Sciatic nerve (tissue), 2 donors: ENCODE measurements around the gene CTNNA3. TPM values are rescaled to one million over a fixed set of nuclear protein-coding genes. Genes with fewer than 3 reads are reported as not detected.
A peak's percentile ranks its signal among the peaks of the same experiment; 100 is the strongest.
"Not testable (repeated sequence)": the region's sequence is repeated elsewhere in the genome, so short reads cannot be mapped to it uniquely, and the experiment has no call there.

Experiments
- ATAC-seq: fragments of 200-7000 bp; cut with Tn5 transposase; one replicate; pipeline ENCODE4 v1.9.1; 2020; ENCODE audit warnings: mild to moderate bottlenecking, moderate library complexity
- DNase-seq: peaks from one replicate; pipeline ENCODE4 v3.0.0-alpha.2; 2020; ENCODE audit warnings: low spot score
- intact Hi-C: fragments of 100-400 bp; cut with DNase I; formaldehyde crosslinking; loops from one replicate; pipeline ENCODE4 v1.14.2; 2022
- total RNA-seq: library from RNA; stranded (reverse); fragmentation: NEBNext Ultra II Directional; extraction: Animal tissue kit (Norgen Biotek cat#: 25700); gene quantifications from one replicate; pipeline ENCODE4 v1.2.1, GENCODE V29; 2021
- donor health status: DM: no; HTN: no; CAD: no.
- donor health status: DM: no; HTN: no; CAD: no.

Gene CTNNA3
- 89.6 TPM for total RNA-seq

DNA sequence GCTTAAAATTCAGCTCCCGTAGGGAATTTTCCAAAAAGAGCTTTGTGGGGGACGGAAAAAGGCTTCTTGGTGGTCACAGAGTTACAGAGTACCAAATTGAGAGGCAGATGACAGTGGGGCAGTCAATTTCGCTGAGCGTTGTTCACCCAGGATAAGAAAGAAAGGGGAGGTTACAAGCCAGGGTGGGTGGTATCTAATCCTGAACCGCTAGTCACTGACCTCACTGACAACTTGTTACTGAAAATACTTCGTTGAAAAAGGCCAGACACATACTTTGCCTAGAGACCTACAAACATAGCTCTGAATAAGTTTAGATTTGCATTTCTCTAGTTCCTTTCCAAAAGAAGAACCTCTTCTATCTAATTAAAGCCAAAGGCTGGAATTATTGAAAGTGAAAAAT lies at the start of gene CTNNA3:
Gene CTNNA3, minus strand, starts transcription at position 167 of the 400 bp plus-strand sequence.
- intact Hi-C loops, result loop anchor here (5.0 kb wide), 1 partner anchor 81 kb away; no protein-coding TSS in a partner anchor
- DNase-seq (no peak), ATAC-seq (no peak)

DNA sequence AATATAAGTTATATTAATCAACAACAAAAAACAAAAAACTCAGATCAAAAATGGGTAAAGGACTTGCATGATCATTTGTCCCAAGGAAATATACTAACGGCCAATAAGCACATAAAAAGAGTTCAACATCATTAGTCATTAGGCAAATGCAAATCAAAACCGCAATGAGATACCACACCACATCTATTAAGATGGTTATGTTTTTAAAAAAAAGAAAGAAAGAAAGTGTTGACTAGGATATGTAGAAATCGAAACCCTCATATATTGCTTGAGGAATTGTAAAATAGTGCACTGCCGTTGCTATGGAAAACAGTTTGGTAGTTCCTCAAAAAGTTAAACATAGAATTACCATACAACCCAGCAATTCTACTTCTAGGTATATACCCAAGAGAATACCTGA lies 39.4 kb upstream of the CTNNA3 start:
- DNase-seq (no peak), ATAC-seq (no peak)
- intact Hi-C loops, result no loop called here

DNA sequence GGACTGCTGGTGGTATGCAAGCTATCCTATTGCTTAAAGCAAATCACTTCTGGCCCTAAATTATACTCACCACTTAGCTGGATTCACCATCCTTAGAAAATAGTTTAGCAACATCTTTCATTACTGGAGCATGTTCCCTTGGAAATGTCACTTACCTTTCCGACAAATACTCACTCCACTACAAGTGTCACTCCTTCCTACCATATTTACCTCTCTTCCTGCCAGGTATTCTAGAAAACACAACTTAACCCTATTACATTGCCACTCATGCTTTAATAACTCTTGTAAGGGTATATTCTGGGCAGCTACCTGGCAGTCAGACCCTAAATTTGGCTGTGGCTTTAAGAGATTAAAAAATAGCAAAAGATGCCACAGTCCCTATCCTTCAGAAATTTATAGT lies 37.5 kb upstream of the CTNNA3 start:
- ATAC-seq (no peak), DNase-seq (no peak)
- intact Hi-C loops, result no loop called here

DNA sequence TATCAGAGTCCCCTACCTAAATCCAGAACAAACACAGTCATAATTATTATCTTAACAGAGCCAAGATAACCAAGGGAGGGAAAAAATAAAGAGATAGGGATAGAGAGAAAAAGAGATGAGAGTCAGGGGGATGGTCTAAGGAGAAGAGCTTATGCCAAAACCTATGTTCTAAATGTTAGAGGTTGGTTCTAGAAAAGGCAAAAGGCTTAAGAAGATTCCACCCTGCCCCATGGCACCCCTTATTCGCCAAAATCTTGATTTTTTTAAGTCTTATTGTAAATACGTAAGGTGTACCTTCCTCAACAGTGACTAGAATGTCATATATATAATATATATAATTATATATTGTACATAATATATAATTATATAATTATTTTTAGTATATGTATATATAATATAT lies 29.6 kb upstream of the CTNNA3 start:
- no peak for ATAC-seq
- DNase-seq, result no peak
- intact Hi-C loops, result no loop called here

DNA sequence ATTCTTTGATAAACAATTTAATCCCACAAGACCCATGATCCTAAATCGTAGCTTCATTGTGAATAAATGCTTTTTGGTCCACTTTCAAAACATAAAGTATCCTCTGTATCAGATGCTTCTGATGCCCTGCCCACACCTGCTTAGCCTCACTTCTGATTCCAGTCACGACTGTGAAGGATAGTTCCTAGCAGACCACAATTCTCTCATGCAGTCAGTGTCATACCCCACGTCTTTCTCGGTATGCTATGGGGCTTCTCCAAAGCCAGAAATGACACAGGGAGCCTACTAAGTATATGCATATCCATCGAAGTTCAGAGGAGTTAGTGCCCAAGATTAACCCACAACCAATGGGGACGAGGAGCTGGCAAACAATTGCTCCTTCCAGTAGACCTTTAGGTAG lies 27.6 kb upstream of the CTNNA3 start:
- DNase-seq (no peak), ATAC-seq (no peak)
- intact Hi-C loops, result no loop called here

DNA sequence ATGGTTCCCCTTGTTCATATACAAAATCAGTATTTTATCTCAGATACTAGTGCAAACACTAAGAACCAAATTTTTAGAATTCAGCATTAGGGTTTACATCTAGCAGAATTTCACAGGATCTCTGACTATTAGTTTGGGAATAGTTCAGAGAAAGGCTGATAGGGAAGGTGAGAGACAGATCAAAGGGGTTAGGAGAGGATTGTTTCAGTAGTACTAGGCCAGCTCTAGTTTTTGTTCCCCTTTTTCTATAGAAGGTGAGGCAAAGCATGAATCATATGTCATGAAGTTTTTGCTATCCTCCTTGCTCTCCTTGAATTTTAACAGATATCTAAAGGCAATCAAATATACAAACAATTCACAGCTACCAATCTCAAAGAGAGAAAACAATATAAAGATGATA lies 26.1 kb upstream of the CTNNA3 start:
- intact Hi-C loops, result no loop called here
- DNase-seq (no peak), ATAC-seq (no peak)

DNA sequence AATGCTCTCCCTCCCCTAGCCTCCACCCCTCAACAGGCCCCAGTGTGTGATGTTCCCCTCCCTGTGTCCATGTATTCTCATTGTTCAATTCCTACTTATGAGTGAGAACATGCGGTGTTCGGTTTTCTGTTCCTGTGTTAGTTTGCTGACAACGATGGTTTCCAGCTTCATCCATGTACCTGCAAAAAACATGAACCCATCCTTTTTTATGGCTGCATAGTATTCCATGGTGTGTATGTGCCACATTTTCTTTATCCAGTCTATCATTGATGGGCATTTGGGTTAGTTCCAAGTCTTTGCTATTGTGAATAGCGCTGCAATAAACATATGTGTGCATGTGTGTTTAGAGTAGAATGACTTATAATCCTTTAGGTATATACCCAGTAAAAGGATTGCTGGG lies 20.5 kb upstream of the CTNNA3 start:
- intact Hi-C loops, DNase-seq: not testable (repeated sequence)

DNA sequence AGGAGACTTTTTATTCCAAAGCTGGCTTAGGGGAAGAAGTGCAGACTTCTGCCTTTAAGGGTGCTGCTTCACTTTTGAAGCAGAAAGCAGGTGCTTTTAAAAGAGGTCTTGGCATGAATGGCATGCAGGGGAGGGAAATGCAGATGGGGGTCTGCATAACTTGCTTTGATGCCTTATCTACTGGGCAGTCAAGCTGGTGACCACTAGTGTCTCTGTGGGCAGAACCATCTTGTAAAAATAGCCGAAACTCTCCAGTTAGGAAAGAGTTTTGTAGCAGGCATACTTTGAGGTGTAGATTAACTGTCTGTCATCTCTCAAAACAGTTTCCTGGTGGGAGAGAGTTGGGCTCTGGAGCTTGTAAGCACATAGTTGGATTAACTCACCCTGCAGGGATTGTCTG lies 9.9 kb upstream of the CTNNA3 start:
- intact Hi-C loops, result no loop called here
- ATAC-seq (no peak), DNase-seq (no peak)

More for the DNA sequence above, 20.5 kb upstream of the CTNNA3 start:
- not testable (repeated sequence) for ATAC-seq

DNA sequence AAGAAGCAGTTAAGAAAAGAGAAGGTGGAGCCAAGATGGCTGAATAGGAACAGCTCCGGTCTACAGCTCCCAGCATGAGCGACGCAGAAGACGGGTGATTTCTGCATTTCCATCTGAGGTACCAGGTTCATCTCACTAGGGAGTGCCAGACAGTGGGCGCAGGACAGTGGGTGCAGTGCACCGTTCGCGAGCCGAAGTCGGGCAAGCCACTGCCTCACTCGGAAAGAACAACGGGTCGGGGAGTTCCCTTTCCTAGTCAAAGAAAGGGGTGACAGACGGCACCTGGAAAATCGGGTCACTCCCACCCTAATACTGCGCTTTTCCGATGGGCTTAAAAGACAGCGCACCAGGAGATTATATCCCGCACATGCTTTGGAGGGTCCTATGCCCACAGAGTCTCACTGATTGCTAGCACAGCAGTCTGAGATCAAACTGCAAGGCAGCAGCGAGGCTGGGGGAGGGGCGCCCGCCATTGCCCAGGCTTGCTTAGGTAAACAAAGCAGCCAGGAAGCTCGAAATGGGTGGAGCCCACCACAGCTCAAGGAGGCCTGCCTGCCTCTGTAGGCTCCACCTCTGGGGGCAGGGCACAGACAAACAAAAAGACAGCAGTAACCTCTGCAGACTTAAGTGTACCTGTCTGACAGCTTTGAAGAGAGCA lies 3.7 kb upstream of the CTNNA3 start:
- not testable (repeated sequence) for DNase-seq, ATAC-seq
- intact Hi-C loops, result loop anchor here (5.0 kb wide), 1 partner anchor 78 kb away; no protein-coding TSS in a partner anchor

DNA sequence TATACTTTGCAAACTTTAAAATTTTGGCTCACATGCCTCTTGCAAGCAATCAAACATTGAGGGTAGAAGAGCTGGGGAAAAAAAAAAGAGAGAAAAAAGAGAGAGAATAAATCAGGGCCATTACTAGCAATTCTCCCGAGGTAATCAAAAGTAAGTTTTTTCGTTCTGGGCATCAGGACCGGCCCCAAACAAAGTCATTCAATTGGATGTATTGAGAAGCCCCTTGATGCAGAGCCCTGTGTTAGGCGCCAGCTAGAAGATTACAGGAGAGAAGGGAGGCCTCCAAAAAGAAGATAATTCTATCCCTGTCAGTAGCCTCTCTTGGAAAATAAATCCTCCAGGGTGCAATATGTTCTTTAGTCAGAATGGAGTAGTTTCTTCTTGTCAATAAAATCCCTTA lies 2.2 kb upstream of the CTNNA3 start:
- no peak for DNase-seq
- intact Hi-C loops, result loop anchor here (5.0 kb wide), 1 partner anchor 79 kb away; no protein-coding TSS in a partner anchor
- no peak for ATAC-seq

DNA sequence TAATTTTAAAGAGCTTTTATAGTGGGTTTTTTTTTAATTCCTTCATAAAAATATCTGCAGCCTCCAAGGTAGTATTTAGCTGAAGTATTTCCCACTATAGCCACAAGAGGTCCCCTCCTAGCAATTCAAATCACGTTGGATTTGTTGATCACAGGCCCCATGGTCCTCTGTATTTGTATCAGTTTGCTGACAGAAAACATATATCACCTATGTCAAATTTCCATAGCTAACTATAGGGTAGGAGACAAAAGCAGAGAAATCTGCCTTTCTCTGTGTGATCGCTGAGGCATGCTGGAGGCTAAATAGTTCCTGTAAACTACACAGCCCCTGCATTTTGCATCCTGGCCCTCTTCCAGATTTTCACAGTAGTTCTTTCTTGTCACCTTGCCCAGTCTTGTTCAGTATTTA lies 1.7 kb upstream of the CTNNA3 start:
- ATAC-seq (peak; percentile 73), DNase-seq (no peak)
- intact Hi-C loops, result loop anchor here (5.0 kb wide), 1 partner anchor 80 kb away; no protein-coding TSS in a partner anchor

DNA sequence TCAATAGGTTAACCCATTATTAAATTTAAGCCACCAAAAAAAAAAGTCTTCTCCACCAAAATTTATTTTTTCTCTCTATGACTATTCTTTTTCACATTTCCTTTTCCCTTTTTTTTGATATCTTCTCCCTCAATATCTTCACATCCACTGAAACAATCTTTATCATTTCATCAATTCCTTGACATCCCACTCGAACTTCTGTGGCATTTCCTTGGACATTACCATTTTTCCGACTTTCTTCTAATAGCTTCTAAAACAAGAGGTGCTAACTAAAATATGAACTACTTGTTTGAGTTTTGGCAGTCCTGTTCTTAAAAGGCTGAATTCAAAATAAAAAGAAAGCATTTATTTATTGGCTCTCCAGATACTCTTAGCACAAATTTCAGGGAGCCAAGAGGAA lies 684 bp upstream of the CTNNA3 start:
- DNase-seq (no peak), ATAC-seq (no peak)
- intact Hi-C loops, result loop anchor here (5.0 kb wide), 1 partner anchor 81 kb away; no protein-coding TSS in a partner anchor

DNA sequence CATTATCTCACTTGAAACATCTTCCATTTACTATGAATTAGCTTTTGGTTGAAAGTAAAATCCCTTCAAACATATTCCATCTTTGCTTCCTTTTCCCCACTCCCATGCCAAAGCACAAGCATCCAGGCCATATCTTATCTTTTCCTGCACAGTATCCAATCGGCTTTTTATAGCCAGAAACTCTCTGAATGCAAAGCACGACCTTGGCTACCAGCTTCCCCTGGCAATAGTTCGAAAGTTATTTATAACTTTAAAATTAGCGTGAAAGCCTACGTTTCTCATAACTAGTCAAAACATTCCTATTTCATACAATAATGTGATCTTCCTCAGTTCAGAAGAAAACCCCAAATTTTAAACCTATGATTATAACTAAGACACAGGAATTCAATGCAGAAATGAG lies 440 bp downstream of the CTNNA3 start:
- no peak for ATAC-seq
- no peak for DNase-seq
- intact Hi-C loops, result loop anchor here (5.0 kb wide), 1 partner anchor 82 kb away; no protein-coding TSS in a partner anchor

DNA sequence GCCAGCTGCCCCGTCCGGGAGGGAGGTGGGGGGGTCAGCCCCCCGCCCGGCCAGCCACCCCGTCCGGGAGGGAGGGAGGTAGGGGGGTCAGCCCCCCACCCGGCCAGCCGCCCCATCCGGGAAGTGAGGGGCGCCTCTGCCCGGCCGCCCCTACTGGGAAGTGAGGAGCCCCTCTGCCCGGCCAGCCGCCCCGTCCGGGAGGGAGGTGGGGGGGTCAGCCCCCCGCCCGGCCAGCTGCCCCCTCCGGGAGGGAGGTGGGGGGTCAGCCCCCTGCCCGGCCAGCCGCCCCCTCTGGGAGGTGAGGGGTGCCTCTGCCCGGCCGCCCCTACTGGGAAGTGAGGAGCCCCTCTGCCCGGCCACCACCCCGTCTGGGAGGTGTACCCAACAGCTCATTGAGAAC lies 4.1 kb downstream of the CTNNA3 start:
- DNase-seq, ATAC-seq, intact Hi-C loops: not testable (repeated sequence)

DNA sequence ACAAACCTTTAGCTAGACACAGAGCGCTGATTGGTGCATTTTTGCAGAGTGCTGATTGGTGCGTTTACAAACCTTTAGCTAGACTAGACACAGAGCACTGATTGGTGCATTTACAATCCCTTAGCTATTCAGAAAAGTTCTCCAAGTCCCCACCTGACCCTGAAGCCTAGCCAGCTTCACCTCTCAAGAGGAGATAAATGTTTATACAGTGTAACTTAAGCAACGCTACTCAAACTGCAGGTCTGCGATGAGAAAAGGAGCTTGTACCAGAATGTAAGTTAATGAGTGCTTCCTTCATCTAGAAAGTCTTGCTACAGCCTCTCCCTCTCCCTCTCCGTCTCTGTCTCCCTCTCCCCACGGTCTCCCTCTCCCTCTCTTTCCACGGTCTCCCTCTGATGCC lies 5.5 kb downstream of the CTNNA3 start:
- ATAC-seq, intact Hi-C loops: not testable (repeated sequence)

DNA sequence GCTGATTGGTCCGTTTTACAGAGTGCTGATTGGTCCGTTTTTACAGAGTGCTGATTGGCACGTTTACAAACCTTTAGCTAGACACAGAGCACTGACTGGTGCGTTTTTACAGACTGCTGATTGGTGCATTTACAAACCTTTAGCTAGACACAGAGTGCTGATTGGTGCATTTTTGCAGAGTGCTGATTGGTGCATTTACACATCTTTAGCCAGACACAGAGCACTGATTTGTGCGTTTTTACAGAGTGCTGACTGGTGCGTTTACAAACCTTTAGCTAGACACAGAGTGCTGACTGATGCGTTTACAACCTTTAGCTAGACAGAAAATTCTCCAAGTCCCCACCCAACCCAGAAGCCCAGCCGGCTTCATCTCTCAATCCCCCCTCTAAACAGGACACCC lies 11.9 kb downstream of the CTNNA3 start:
- DNase-seq, intact Hi-C loops, ATAC-seq: not testable (repeated sequence)

More for the DNA sequence above, 5.5 kb downstream of the CTNNA3 start:
- DNase-seq, result not testable (repeated sequence)

DNA sequence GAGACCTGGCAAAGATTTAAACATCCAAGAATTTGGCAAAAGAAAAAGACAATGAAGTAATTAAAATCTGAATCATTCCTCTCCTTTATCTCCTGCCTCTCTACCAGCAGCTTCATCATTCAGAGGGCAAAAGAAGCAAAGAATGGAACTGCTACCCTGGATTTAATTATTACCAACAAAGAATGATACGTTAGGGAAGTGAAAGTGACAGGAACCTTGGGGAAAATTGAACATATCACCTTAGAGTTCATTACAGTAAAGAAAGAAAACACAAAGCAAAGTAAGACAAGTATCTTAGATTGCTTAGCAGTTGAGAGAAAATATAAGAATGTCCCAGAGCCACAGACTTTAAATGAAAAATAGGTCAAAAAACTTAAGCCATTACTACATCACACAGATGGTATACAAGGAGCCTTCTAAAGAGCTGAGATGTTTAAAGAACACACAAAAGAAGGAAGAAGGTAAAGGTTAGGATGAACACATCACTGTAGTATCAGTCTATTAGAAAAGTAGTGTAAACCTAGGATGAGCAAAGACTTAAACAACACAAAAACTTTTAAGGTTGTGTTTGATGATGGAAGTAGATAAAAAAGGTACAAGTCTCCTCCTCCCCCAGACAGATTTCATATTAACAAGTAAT lies 17.5 kb downstream of the CTNNA3 start:
- ATAC-seq (no peak), DNase-seq (no peak)
- intact Hi-C loops, result no loop called here

DNA sequence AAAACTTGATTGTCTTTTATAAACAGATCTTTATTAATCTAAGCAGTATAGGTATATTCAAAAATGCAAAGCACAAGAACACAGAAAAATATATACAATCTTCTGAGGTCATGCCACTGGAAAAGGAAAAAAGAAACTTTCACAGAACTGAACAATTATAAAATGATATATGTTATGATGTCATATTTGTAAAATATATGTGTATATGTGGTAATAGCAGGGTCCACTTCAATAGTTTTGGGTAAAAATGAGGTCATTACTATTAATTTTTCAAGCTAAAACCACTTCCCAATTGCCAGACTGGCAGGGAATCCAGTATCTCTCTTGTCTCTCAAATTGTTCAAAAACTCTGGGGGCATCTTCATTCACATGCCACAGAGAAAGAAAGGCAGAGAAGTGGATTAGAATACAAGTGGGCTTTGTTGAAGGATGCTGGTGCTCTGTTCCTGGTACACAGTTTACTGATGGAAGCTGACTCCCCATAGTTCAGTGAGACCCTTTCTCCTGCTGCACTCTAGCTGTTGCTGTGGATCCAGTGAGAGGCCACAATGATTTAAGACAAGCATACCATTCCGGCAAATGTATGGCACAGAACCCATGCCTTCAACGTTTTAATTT lies 19.7 kb downstream of the CTNNA3 start:
- no peak for DNase-seq
- intact Hi-C loops, result no loop called here
- no peak for ATAC-seq

DNA sequence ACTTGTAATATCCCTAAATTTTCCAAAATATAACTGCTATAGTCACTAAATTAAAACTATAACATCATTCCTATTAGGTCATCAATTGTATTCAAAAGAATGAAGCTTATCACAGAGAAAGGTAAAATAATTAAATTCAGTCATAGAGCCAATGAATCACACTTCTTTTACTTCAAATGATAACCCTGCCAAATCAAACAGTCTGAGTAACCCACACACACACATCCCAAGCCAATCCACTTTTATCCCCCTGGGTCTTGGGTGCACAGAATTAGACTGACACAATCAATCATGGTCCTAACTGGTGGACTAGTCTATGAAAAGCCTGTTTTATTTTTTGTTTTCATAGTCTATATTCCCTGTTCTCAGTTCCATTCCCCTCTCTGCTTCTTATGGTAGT lies 25.6 kb downstream of the CTNNA3 start:
- intact Hi-C loops, result no loop called here
- no peak for DNase-seq

DNA sequence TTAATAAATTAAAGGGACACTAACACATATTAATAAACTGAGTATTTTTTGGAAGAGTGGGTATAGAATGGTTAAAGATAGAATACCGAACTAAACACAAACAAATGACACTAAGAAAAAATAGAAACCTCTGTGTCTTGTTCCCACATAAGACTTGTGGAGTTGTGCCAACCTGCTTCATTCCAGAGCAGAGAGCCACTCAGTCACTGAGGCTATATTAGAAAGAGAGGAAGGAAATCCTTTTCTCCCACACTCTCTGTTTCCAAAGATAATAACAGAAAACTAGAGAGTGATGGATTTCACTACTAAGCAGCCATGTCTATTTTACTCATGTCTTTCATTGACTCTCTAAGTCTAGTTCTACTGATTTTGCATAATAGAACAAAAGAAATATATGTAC lies 26.0 kb downstream of the CTNNA3 start:
- no peak for ATAC-seq
- intact Hi-C loops, result no loop called here
- no peak for DNase-seq

More for the DNA sequence above, 25.6 kb downstream of the CTNNA3 start:
- ATAC-seq, result no peak
